H1 (cell line): Measurements from ENCODE around the gene TRIM38. TPM values are rescaled to one million over a fixed set of nuclear protein-coding genes. Genes with fewer than 3 reads are reported as not detected.
A peak's percentile ranks its signal among the peaks of the same experiment; 100 is the strongest.

Source experiments
- CTCF ChIA-PET: fragments of 300-600 bp; sonication (Branson Sonifier 250); formaldehyde crosslinking; loops from one replicate; lab custom pipeline; 2021; ENCODE audit not compliant: partially characterized antibody; lab: Charles Lee
- POLR2A ChIA-PET: fragments of 300-600 bp; sonication (Branson Sonifier 250); formaldehyde crosslinking; loops from one replicate; lab custom pipeline; 2021; ENCODE audit warnings: inconsistent platforms; ENCODE audit not compliant: partially characterized antibody; lab: Charles Lee
- DNase-seq, 2 experiments: peaks; one replicate each; pipeline versions ENCODE4 v3.0.0 to v3.0.0-alpha.2; 2010 to 2022; ENCODE audit warnings: low spot score in 2 of 2, low read depth in 1 of 2, mixed read lengths in 1 of 2
- FAIRE-seq: peaks from 2 replicates; lab custom pipeline; 2011; peaks lifted over from hg19 to GRCh38; lab: Jason Lieb, UNC
- H2AFZ ChIP-seq: 2 replicates; pipeline ENCODE4 v1.8.1; 2012; ENCODE audit warnings: low read length, inconsistent platforms
- H2AK5ac ChIP-seq: 2 replicates; pipeline ENCODE4 v1.6.1; 2013; ENCODE audit warnings: low read depth, low read length
- H2BK120ac ChIP-seq: replicated peaks from 2 replicates; pipeline ENCODE3; 2013; ENCODE audit warnings: low read depth, low read length, inconsistent platforms
- H2BK12ac ChIP-seq: 2 replicates; pipeline ENCODE4 v1.6.1; 2013; ENCODE audit warnings: low read depth, low read length
- H2BK15ac ChIP-seq: 2 replicates; pipeline ENCODE4 v1.6.1; 2013; ENCODE audit warnings: low read length
- H2BK20ac ChIP-seq: 2 replicates; pipeline ENCODE4 v1.6.1; 2013; ENCODE audit warnings: low read length
- H2BK5ac ChIP-seq: 2 replicates; pipeline ENCODE4 v1.6.1; 2013; ENCODE audit warnings: low read depth, low read length
- H3K14ac ChIP-seq: 2 replicates; pipeline ENCODE4 v1.6.1; 2013; ENCODE audit warnings: inconsistent platforms; ENCODE audit not compliant: insufficient read length
- H3K18ac ChIP-seq: 2 replicates; pipeline ENCODE4 v1.6.1; 2013; ENCODE audit warnings: low read length; ENCODE audit errors: extremely low read depth
- H3K23ac ChIP-seq: 2 replicates; pipeline ENCODE4 v1.6.1; 2013; ENCODE audit warnings: inconsistent platforms; ENCODE audit not compliant: insufficient read length
- H3K23me2 ChIP-seq: 2 replicates; pipeline ENCODE4 v1.6.1; 2013; ENCODE audit warnings: low read depth, low read length
- H3K27ac ChIP-seq: 2 replicates; pipeline ENCODE4 v1.6.1; 2011; ENCODE audit warnings: low read depth, low read length, inconsistent platforms
- H3K27me3 ChIP-seq, 4 experiments: replicated peaks in 1 of 4; 1 replicate in 1 of 4; 2 replicates in 3 of 4; pipeline versions ENCODE4 v1.6.1 to v1.8.1; 2011 to 2013; ENCODE audit warnings: low read length in 3 of 4, mild to moderate bottlenecking in 3 of 4, inconsistent platforms in 2 of 4, mixed read lengths in 2 of 4, moderate library complexity in 1 of 4; ENCODE audit not compliant: control insufficient read depth in 3 of 4, insufficient read depth in 3 of 4; ENCODE audit errors: extremely low read depth in 1 of 4
- H3K36me3 ChIP-seq, 4 experiments: 2 replicates each; pipeline versions ENCODE4 v1.6.1 to v1.8.1; 2011 to 2013; ENCODE audit warnings: mild to moderate bottlenecking in 4 of 4, low read length in 3 of 4, moderate library complexity in 2 of 4, control low read depth in 1 of 4, inconsistent platforms in 1 of 4; ENCODE audit not compliant: insufficient read depth in 4 of 4, control insufficient read depth in 2 of 4
- H3K4ac ChIP-seq: replicated peaks from 2 replicates; pipeline ENCODE3; 2013; ENCODE audit warnings: low read length, low read depth, mixed read lengths, inconsistent platforms; ENCODE audit not compliant: insufficient read length
- H3K4me1 ChIP-seq, 4 experiments: replicated peaks in 1 of 4; 1 replicate in 1 of 4; 2 replicates in 3 of 4; pipeline versions ENCODE4 v1.6.1 to v1.8.1; 2011 to 2013; ENCODE audit warnings: low read length in 3 of 4, inconsistent platforms in 2 of 4, mixed read lengths in 1 of 4; ENCODE audit not compliant: insufficient read depth in 4 of 4, control insufficient read depth in 3 of 4
- H3K4me2 ChIP-seq, 2 experiments: 2 replicates each; pipeline versions ENCODE4 v1.6.1 to v1.8.1; 2011 to 2013; ENCODE audit warnings: low read depth in 2 of 2, low read length in 2 of 2, control low read depth in 1 of 2, inconsistent platforms in 1 of 2, mild to moderate bottlenecking in 1 of 2; ENCODE audit not compliant: insufficient read depth in 1 of 2
- H3K4me3 ChIP-seq, 4 experiments: fragments of 200-600, 300-600 bp in 1 of 4; sonication (generic), shearing (Covaris generic), sonication (Bioruptor Twin) in 1 of 4; 2 replicates each; pipeline versions ENCODE4 v1.5.1 to v1.8.1; 2011 to 2016; ENCODE audit warnings: low read length in 4 of 4, low read depth in 3 of 4, control low read depth in 2 of 4, inconsistent platforms in 2 of 4, mild to moderate bottlenecking in 2 of 4, mixed read lengths in 1 of 4, moderate library complexity in 1 of 4; ENCODE audit not compliant: insufficient read depth in 2 of 4; ENCODE audit errors: extremely low read depth in 1 of 4
- H3K56ac ChIP-seq: replicated peaks from 2 replicates; pipeline ENCODE3; 2013; ENCODE audit warnings: low read depth, mild to moderate bottlenecking, mixed read lengths, low read length, inconsistent platforms; ENCODE audit not compliant: insufficient read length
- H3K79me1 ChIP-seq: 2 replicates; pipeline ENCODE4 v1.6.1; 2013; ENCODE audit warnings: low read depth, low read length, control low read depth
- H3K79me2 ChIP-seq, 2 experiments: 2 replicates each; pipeline versions ENCODE4 v1.6.1 to v1.8.1; 2012 to 2013; ENCODE audit warnings: low read length in 2 of 2, mild to moderate bottlenecking in 2 of 2, inconsistent platforms in 1 of 2; ENCODE audit not compliant: insufficient read depth in 2 of 2, control insufficient read depth in 1 of 2
- H3K9ac ChIP-seq, 4 experiments: replicated peaks in 1 of 4; 1 replicate in 1 of 4; 2 replicates in 3 of 4; pipeline versions ENCODE4 v1.6.1 to v1.8.1; 2011 to 2013; ENCODE audit warnings: low read depth in 3 of 4, low read length in 3 of 4, control low read depth in 2 of 4, mild to moderate bottlenecking in 2 of 4, moderate library complexity in 2 of 4, inconsistent platforms in 1 of 4; ENCODE audit errors: extremely low read depth in 1 of 4
- H3K9me3 ChIP-seq, 2 experiments: 2 replicates each; pipeline versions ENCODE4 v1.6.1 to v1.8.1; 2012 to 2013; ENCODE audit warnings: mild to moderate bottlenecking in 2 of 2, moderate library complexity in 2 of 2, control low read depth in 1 of 2, inconsistent platforms in 1 of 2, low read depth in 1 of 2, low read length in 1 of 2, mixed read lengths in 1 of 2; ENCODE audit not compliant: insufficient read depth in 2 of 2
- H4K20me1 ChIP-seq, 2 experiments: replicated peaks in 1 of 2; 2 replicates each; pipeline versions ENCODE3 to v1.8.1; 2011 to 2013; ENCODE audit warnings: inconsistent platforms in 2 of 2, low read length in 2 of 2, mild to moderate bottlenecking in 1 of 2; ENCODE audit not compliant: insufficient read depth in 2 of 2, control insufficient read depth in 1 of 2
- H4K5ac ChIP-seq: 2 replicates; pipeline ENCODE4 v1.6.1; 2013; ENCODE audit warnings: low read length, low read depth, mixed read lengths, inconsistent platforms; ENCODE audit not compliant: insufficient read length
- H4K8ac ChIP-seq: 2 replicates; pipeline ENCODE4 v1.8.0; 2013; ENCODE audit warnings: mild to moderate bottlenecking, moderate library complexity, low read length, inconsistent platforms; ENCODE audit not compliant: insufficient read depth; ENCODE audit errors: extremely low read depth
- H4K91ac ChIP-seq: replicated peaks from 2 replicates; pipeline ENCODE3; 2013; ENCODE audit warnings: low read length, mixed read lengths, inconsistent platforms; ENCODE audit not compliant: insufficient read length
- ATF2 ChIP-seq: IDR thresholded peaks from 2 replicates; pipeline ENCODE4 v1.6.1; 2012; ENCODE audit warnings: low read length, inconsistent platforms
- CBX5 ChIP-seq: fragments of 300-800, 300-1000 bp; sonication (generic); IDR thresholded peaks from 2 replicates; pipeline ENCODE4 v1.7.1; 2016; ENCODE audit warnings: antibody characterized with exemption, low read length, low read depth
- CREB1 ChIP-seq: IDR thresholded peaks from 2 replicates; pipeline ENCODE4 v1.6.1; 2012; ENCODE audit warnings: inconsistent platforms
- JUND ChIP-seq: IDR thresholded peaks from 2 replicates; pipeline ENCODE4 v1.6.1; 2011; ENCODE audit warnings: mild to moderate bottlenecking, improper control_type of control experiment, low read length
- MAFK ChIP-seq: IDR thresholded peaks from 2 replicates; pipeline ENCODE4 v1.6.1; 2012; ENCODE audit warnings: low read depth, mild to moderate bottlenecking, improper control_type of control experiment, low read length
- SIRT6 ChIP-seq: IDR thresholded peaks from one replicate; pipeline ENCODE4 v1.7.1; 2012; ENCODE audit warnings: low read length, inconsistent platforms
- polyA plus RNA-seq, 7 experiments: library from polyadenylated mRNA; depleted of rRNA in 3 of 7; stranded (reverse) in 5 of 7; unstranded in 2 of 7; fragments of >200 nt in 5 of 7; fragments of 200-250 nt in 2 of 7; gene quantifications; 1 replicate in 5 of 7; 2 replicates in 1 of 7; 4 replicates in 1 of 7; pipeline versions ENCODE4 v1.2.1 to v1.2.3, GENCODE V29; 2011 to 2013; ENCODE audit warnings: missing spikeins in 2 of 7, mixed read lengths in 2 of 7
- total RNA-seq: library from RNA; stranded (reverse); fragmentation: NEBNext Ultra II Directional; extraction: Animal tissue kit (Norgen Biotek cat#: 25700); gene quantifications from 2 replicates; pipeline ENCODE4 v1.2.1, GENCODE V29; 2021

Gene TRIM38
- total and polyA plus RNA-seq, 2 of the 8 experiments (the other 6 are each of a cell fraction or from before 2014, with no cell fraction given) = 0.43 to 0.56 TPM

- Histone ChIP-seq H3K9ac (no peak overlapping the region), H3K9me3 (no peaks in the 10 kb centered on the region), H2BK5ac (no peak overlapping the region), H4K5ac (no peak overlapping the region), H2BK12ac (peak overlapping the region; percentile 46; the same call in 1 of the 2 replicates), H3K56ac (no peak overlapping the region), H3K23me2 (no peaks in the 10 kb centered on the region), H3K4ac (no peak overlapping the region), H4K20me1 (no peaks in the 10 kb centered on the region), H3K4me3 (no peak overlapping the region), H2BK20ac (no peak overlapping the region), H4K8ac (no peak overlapping the region), H3K27ac (no peak overlapping the region), H2AK5ac (peak overlapping the region; percentile 86; the same call in 1 of the 2 replicates), H3K4me2 (peak overlapping the region in 1 of 2 experiments; percentile 48; a peak in 1 of 4 replicates), H3K23ac (no peak overlapping the region), H4K91ac (peak overlapping the region; percentile 48), H3K79me2 (no peaks in the 10 kb centered on the region), H3K14ac (no peak overlapping the region), H3K18ac (peak overlapping the region; percentile 25; the same call in 1 of the 2 replicates), H3K79me1 (no peaks in the 10 kb centered on the region), H3K27me3 (no peaks in the 10 kb centered on the region), H2AFZ (no peak overlapping the region), H3K4me1 (peaks cover 1 to 16% (median 5%) of the 10 kb centered on the region in 4 experiments; a peak in 4 of 7 replicates), H2BK120ac (no peak overlapping the region), H3K36me3 (peaks cover 0 to 5% (median 0%) of the 10 kb centered on the region in 4 experiments; a peak in 2 of 8 replicates), H2BK15ac (no peak overlapping the region)
- DNase-seq = no peak
- CTCF ChIA-PET = interaction anchor here (0.7 to 2.5 kb wide), 3 partner anchors 34 to 210 kb away, joined by 3 to 8 read pairs (median 4); a partner anchor contains a TSS
- POLR2A ChIA-PET = interaction anchor here (0.8 to 1.0 kb wide), 3 partner anchors 21 to 25 kb away, joined by 3 to 4 read pairs (median 3); a partner anchor contains a TSS
- TF ChIP-seq SIRT6 = no peak
- TF ChIP-seq CBX5 = no peak
- TF ChIP-seq MAFK = no peak
- no peak for TF ChIP-seq ATF2
- TF ChIP-seq CREB1 = no peak
- no peak for TF ChIP-seq JUND
- no peak for FAIRE-seq
Measured at GRCh38 chr6:25998379-25998778, 35.8 kb downstream of the TRIM38 start.
